GM04504 (cell line): ENCODE results near the gene DEFB112.

ENCODE experiments used
- DNase-seq: peaks from one replicate; pipeline ENCODE4 v3.0.0-alpha.2; 2012; ENCODE audit warnings: low read depth

Gene DEFB112

DNA sequence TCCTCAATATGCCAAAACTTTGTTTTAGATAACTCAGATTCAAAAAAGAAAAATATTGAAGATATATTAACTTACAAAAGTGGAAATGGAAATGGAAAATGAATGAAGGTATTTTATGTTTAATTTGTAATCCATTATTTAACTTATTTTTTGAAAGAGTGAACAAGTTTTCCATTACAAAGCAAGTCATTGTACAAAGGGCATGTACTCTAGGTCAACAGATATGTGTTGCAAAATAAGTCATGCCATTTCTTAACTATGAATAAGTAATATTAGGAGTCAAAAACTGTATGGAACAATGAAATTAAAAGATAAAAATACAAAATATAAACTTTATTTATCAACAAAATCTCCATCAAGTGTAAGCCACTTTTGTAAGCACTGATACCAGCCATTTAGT, 54.5 kb downstream of the DEFB112 start:
- no peak for DNase-seq
